H1 (cell line): ENCODE results near the gene FSTL4. TPM values are rescaled to one million over a fixed set of nuclear protein-coding genes. Genes with fewer than 3 reads are reported as not detected.
A peak's percentile ranks its signal among the peaks of the same experiment; 100 is the strongest.

Experiments used
- CTCF ChIA-PET: fragments of 300-600 bp; sonication (Branson Sonifier 250); formaldehyde crosslinking; loops from one replicate; lab custom pipeline; 2021; ENCODE audit not compliant: partially characterized antibody; lab: Charles Lee
- POLR2A ChIA-PET: fragments of 300-600 bp; sonication (Branson Sonifier 250); formaldehyde crosslinking; loops from one replicate; lab custom pipeline; 2021; ENCODE audit warnings: inconsistent platforms; ENCODE audit not compliant: partially characterized antibody; lab: Charles Lee
- DNase-seq, 2 experiments: peaks; one replicate each; pipeline versions ENCODE4 v3.0.0 to v3.0.0-alpha.2; 2010 to 2022; ENCODE audit warnings: low spot score in 2 of 2, low read depth in 1 of 2, mixed read lengths in 1 of 2
- FAIRE-seq: peaks from 2 replicates; lab custom pipeline; 2011; peaks lifted over from hg19 to GRCh38; lab: Jason Lieb, UNC
- H2AFZ ChIP-seq: 2 replicates; pipeline ENCODE4 v1.8.1; 2012; ENCODE audit warnings: low read length, inconsistent platforms
- H2AK5ac ChIP-seq: 2 replicates; pipeline ENCODE4 v1.6.1; 2013; ENCODE audit warnings: low read depth, low read length
- H2BK120ac ChIP-seq: replicated peaks from 2 replicates; pipeline ENCODE3; 2013; ENCODE audit warnings: low read depth, low read length, inconsistent platforms
- H2BK12ac ChIP-seq: 2 replicates; pipeline ENCODE4 v1.6.1; 2013; ENCODE audit warnings: low read depth, low read length
- H2BK15ac ChIP-seq: 2 replicates; pipeline ENCODE4 v1.6.1; 2013; ENCODE audit warnings: low read length
- H2BK20ac ChIP-seq: 2 replicates; pipeline ENCODE4 v1.6.1; 2013; ENCODE audit warnings: low read length
- H2BK5ac ChIP-seq: 2 replicates; pipeline ENCODE4 v1.6.1; 2013; ENCODE audit warnings: low read depth, low read length
- H3K14ac ChIP-seq: 2 replicates; pipeline ENCODE4 v1.6.1; 2013; ENCODE audit warnings: inconsistent platforms; ENCODE audit not compliant: insufficient read length
- H3K18ac ChIP-seq: 2 replicates; pipeline ENCODE4 v1.6.1; 2013; ENCODE audit warnings: low read length; ENCODE audit errors: extremely low read depth
- H3K23ac ChIP-seq: 2 replicates; pipeline ENCODE4 v1.6.1; 2013; ENCODE audit warnings: inconsistent platforms; ENCODE audit not compliant: insufficient read length
- H3K23me2 ChIP-seq: 2 replicates; pipeline ENCODE4 v1.6.1; 2013; ENCODE audit warnings: low read depth, low read length
- H3K27ac ChIP-seq: 2 replicates; pipeline ENCODE4 v1.6.1; 2011; ENCODE audit warnings: low read depth, low read length, inconsistent platforms
- H3K27me3 ChIP-seq, 4 experiments: replicated peaks in 1 of 4; 1 replicate in 1 of 4; 2 replicates in 3 of 4; pipeline versions ENCODE4 v1.6.1 to v1.8.1; 2011 to 2013; ENCODE audit warnings: low read length in 3 of 4, mild to moderate bottlenecking in 3 of 4, inconsistent platforms in 2 of 4, mixed read lengths in 2 of 4, moderate library complexity in 1 of 4; ENCODE audit not compliant: control insufficient read depth in 3 of 4, insufficient read depth in 3 of 4; ENCODE audit errors: extremely low read depth in 1 of 4
- H3K36me3 ChIP-seq, 4 experiments: 2 replicates each; pipeline versions ENCODE4 v1.6.1 to v1.8.1; 2011 to 2013; ENCODE audit warnings: mild to moderate bottlenecking in 4 of 4, low read length in 3 of 4, moderate library complexity in 2 of 4, control low read depth in 1 of 4, inconsistent platforms in 1 of 4; ENCODE audit not compliant: insufficient read depth in 4 of 4, control insufficient read depth in 2 of 4
- H3K4ac ChIP-seq: replicated peaks from 2 replicates; pipeline ENCODE3; 2013; ENCODE audit warnings: low read length, low read depth, mixed read lengths, inconsistent platforms; ENCODE audit not compliant: insufficient read length
- H3K4me1 ChIP-seq, 4 experiments: replicated peaks in 1 of 4; 1 replicate in 1 of 4; 2 replicates in 3 of 4; pipeline versions ENCODE4 v1.6.1 to v1.8.1; 2011 to 2013; ENCODE audit warnings: low read length in 3 of 4, inconsistent platforms in 2 of 4, mixed read lengths in 1 of 4; ENCODE audit not compliant: insufficient read depth in 4 of 4, control insufficient read depth in 3 of 4
- H3K4me2 ChIP-seq, 2 experiments: 2 replicates each; pipeline versions ENCODE4 v1.6.1 to v1.8.1; 2011 to 2013; ENCODE audit warnings: low read depth in 2 of 2, low read length in 2 of 2, control low read depth in 1 of 2, inconsistent platforms in 1 of 2, mild to moderate bottlenecking in 1 of 2; ENCODE audit not compliant: insufficient read depth in 1 of 2
- H3K4me3 ChIP-seq, 4 experiments: fragments of 200-600, 300-600 bp in 1 of 4; sonication (generic), shearing (Covaris generic), sonication (Bioruptor Twin) in 1 of 4; 2 replicates each; pipeline versions ENCODE4 v1.5.1 to v1.8.1; 2011 to 2016; ENCODE audit warnings: low read length in 4 of 4, low read depth in 3 of 4, control low read depth in 2 of 4, inconsistent platforms in 2 of 4, mild to moderate bottlenecking in 2 of 4, mixed read lengths in 1 of 4, moderate library complexity in 1 of 4; ENCODE audit not compliant: insufficient read depth in 2 of 4; ENCODE audit errors: extremely low read depth in 1 of 4
- H3K56ac ChIP-seq: replicated peaks from 2 replicates; pipeline ENCODE3; 2013; ENCODE audit warnings: low read depth, mild to moderate bottlenecking, mixed read lengths, low read length, inconsistent platforms; ENCODE audit not compliant: insufficient read length
- H3K79me1 ChIP-seq: 2 replicates; pipeline ENCODE4 v1.6.1; 2013; ENCODE audit warnings: low read depth, low read length, control low read depth
- H3K79me2 ChIP-seq, 2 experiments: 2 replicates each; pipeline versions ENCODE4 v1.6.1 to v1.8.1; 2012 to 2013; ENCODE audit warnings: low read length in 2 of 2, mild to moderate bottlenecking in 2 of 2, inconsistent platforms in 1 of 2; ENCODE audit not compliant: insufficient read depth in 2 of 2, control insufficient read depth in 1 of 2
- H3K9ac ChIP-seq, 4 experiments: replicated peaks in 1 of 4; 1 replicate in 1 of 4; 2 replicates in 3 of 4; pipeline versions ENCODE4 v1.6.1 to v1.8.1; 2011 to 2013; ENCODE audit warnings: low read depth in 3 of 4, low read length in 3 of 4, control low read depth in 2 of 4, mild to moderate bottlenecking in 2 of 4, moderate library complexity in 2 of 4, inconsistent platforms in 1 of 4; ENCODE audit errors: extremely low read depth in 1 of 4
- H3K9me3 ChIP-seq, 2 experiments: 2 replicates each; pipeline versions ENCODE4 v1.6.1 to v1.8.1; 2012 to 2013; ENCODE audit warnings: mild to moderate bottlenecking in 2 of 2, moderate library complexity in 2 of 2, control low read depth in 1 of 2, inconsistent platforms in 1 of 2, low read depth in 1 of 2, low read length in 1 of 2, mixed read lengths in 1 of 2; ENCODE audit not compliant: insufficient read depth in 2 of 2
- H4K20me1 ChIP-seq, 2 experiments: replicated peaks in 1 of 2; 2 replicates each; pipeline versions ENCODE3 to v1.8.1; 2011 to 2013; ENCODE audit warnings: inconsistent platforms in 2 of 2, low read length in 2 of 2, mild to moderate bottlenecking in 1 of 2; ENCODE audit not compliant: insufficient read depth in 2 of 2, control insufficient read depth in 1 of 2
- H4K5ac ChIP-seq: 2 replicates; pipeline ENCODE4 v1.6.1; 2013; ENCODE audit warnings: low read length, low read depth, mixed read lengths, inconsistent platforms; ENCODE audit not compliant: insufficient read length
- H4K8ac ChIP-seq: 2 replicates; pipeline ENCODE4 v1.8.0; 2013; ENCODE audit warnings: mild to moderate bottlenecking, moderate library complexity, low read length, inconsistent platforms; ENCODE audit not compliant: insufficient read depth; ENCODE audit errors: extremely low read depth
- H4K91ac ChIP-seq: replicated peaks from 2 replicates; pipeline ENCODE3; 2013; ENCODE audit warnings: low read length, mixed read lengths, inconsistent platforms; ENCODE audit not compliant: insufficient read length
- WGBS, 2 experiments: shearing (Covaris generic) in 1 of 2; methylation state at CpG; one replicate each; pipeline versions ENCODE4 v1.1.6 to v1.1.7; 2013 to 2015; ENCODE audit warnings: low lambda C conversion rate in 2 of 2, mixed read lengths in 2 of 2, inconsistent platforms in 1 of 2, low coverage in 1 of 2, missing lambda C conversion rate in 1 of 2; ENCODE audit not compliant: insufficient replicate concordance in 2 of 2, insufficient coverage in 1 of 2, insufficient read length in 1 of 2; ENCODE audit errors: extremely low coverage in 1 of 2, missing lambda C conversion rate in 1 of 2; 5-methylcytosine and 5-hydroxymethylcytosine counted together
- polyA plus RNA-seq, 7 experiments: library from polyadenylated mRNA; depleted of rRNA in 3 of 7; stranded (reverse) in 5 of 7; unstranded in 2 of 7; fragments of >200 nt in 5 of 7; fragments of 200-250 nt in 2 of 7; gene quantifications; 1 replicate in 5 of 7; 2 replicates in 1 of 7; 4 replicates in 1 of 7; pipeline versions ENCODE4 v1.2.1 to v1.2.3, GENCODE V29; 2011 to 2013; ENCODE audit warnings: missing spikeins in 2 of 7, mixed read lengths in 2 of 7
- total RNA-seq: library from RNA; stranded (reverse); fragmentation: NEBNext Ultra II Directional; extraction: Animal tissue kit (Norgen Biotek cat#: 25700); gene quantifications from 2 replicates; pipeline ENCODE4 v1.2.1, GENCODE V29; 2021

Gene FSTL4
- total and polyA plus RNA-seq, 2 of the 8 experiments (the other 6 are each of a cell fraction or from before 2014, with no cell fraction given): 3.1 to 4.1 TPM

DNA sequence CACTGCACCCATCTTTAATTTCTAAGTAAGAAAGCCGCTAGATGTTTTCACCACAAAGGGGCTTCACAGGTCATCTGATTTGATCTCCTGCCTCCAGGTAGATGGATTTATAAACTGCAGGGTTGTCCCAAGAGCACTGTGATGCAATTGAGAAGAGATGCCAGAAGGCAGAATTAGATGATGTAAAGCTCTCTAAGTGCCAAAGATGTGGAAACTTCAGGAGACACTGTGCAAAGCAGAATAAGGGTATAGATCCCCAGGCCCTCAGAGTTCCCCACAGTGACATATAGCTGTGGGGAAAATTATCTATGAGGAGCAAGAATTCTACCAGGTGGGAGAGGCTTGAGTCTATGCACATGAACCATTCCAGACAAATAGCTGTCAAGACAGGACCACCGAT lies 90.5 kb downstream of the FSTL4 start:
- Histone ChIP-seq H2AK5ac (no peak overlapping the region), H2BK5ac (no peak overlapping the region), H3K4ac (no peak overlapping the region), H4K5ac (no peak overlapping the region), H3K14ac (no peak overlapping the region), H4K8ac (no peak overlapping the region), H3K79me2 (no peaks in the 10 kb centered on the region), H3K27me3 (no peaks in the 10 kb centered on the region), H3K9me3 (no peaks in the 10 kb centered on the region), H3K36me3 (no peaks in the 10 kb centered on the region), H3K4me1 (peaks cover 0 to 5% (median 2%) of the 10 kb centered on the region in 4 experiments; a peak in 4 of 7 replicates), H4K91ac (no peak overlapping the region), H2BK15ac (no peak overlapping the region), H3K18ac (no peak overlapping the region), H2BK20ac (no peak overlapping the region), H3K23ac (no peak overlapping the region), H3K23me2 (no peaks in the 10 kb centered on the region), H4K20me1 (no peaks in the 10 kb centered on the region), H2BK120ac (no peak overlapping the region), H3K27ac (no peak overlapping the region), H3K4me2 (no peak overlapping the region), H3K79me1 (no peaks in the 10 kb centered on the region), H3K4me3 (no peak overlapping the region), H3K56ac (no peak overlapping the region), H2BK12ac (no peak overlapping the region), H2AFZ (no peak overlapping the region), H3K9ac (no peak overlapping the region)
- DNase-seq (peak in 1 of 2 experiments; percentile 17), FAIRE-seq (no peak)
- CTCF ChIA-PET: interaction anchor here (1.0 to 1.7 kb wide), 3 partner anchors 13 to 98 kb away, joined by 3 to 4 read pairs (median 3); no protein-coding TSS in a partner anchor
- POLR2A ChIA-PET: no interaction called here
- whole genome bisulfite sequencing, 2 experiments: 92% methylated on average over 2 of the region's 2 CpGs; no CpG with 5 or more reads in 1 of the 2 experiments
